Adrenal gland (tissue), 5 donors: ENCODE data around the gene HINT3.

ENCODE experiments used
- CTCF ChIP-seq, 6 experiments: fragments of 450-650 bp in 4 of 6; fragments of 200-600 bp in 2 of 6; sonication (generic) in 1 of 6; IDR thresholded peaks; 1 replicate in 5 of 6; 2 replicates in 1 of 6; pipeline versions ENCODE4 v1.5.1 to v1.8.0; 2016 to 2021; ENCODE audit warnings: antibody characterized with exemption in 6 of 6, mild to moderate bottlenecking in 2 of 6, moderate library complexity in 1 of 6
- POLR2A ChIP-seq, 2 donors: fragments of 450-650 bp; IDR thresholded peaks; one replicate each; pipeline ENCODE4 v1.6.1; 2017; ENCODE audit warnings: antibody characterized with exemption in 2 of 2, mild to moderate bottlenecking in 2 of 2, moderate library complexity in 1 of 2
- donor health status: DM: no; HTN: no; CAD: no.

- TF ChIP-seq POLR2A (IDR thresholded peaks at IDR 0.05) (no peak), CTCF (IDR thresholded peaks at IDR 0.05) (no peak)
These were observed 5.2 kb upstream of the HINT3 start for GRCh38 chr6:125951323-125951722.
